Epidermal melanocyte (primary cell): Measurements from ENCODE around the gene CTPS1.

Experiments
- DNase-seq: peaks from one replicate; pipeline ENCODE4 v3.0.0; 2011; ENCODE audit warnings: low spot score; ENCODE audit not compliant: insufficient read length

CTPS1 gene

DNA sequence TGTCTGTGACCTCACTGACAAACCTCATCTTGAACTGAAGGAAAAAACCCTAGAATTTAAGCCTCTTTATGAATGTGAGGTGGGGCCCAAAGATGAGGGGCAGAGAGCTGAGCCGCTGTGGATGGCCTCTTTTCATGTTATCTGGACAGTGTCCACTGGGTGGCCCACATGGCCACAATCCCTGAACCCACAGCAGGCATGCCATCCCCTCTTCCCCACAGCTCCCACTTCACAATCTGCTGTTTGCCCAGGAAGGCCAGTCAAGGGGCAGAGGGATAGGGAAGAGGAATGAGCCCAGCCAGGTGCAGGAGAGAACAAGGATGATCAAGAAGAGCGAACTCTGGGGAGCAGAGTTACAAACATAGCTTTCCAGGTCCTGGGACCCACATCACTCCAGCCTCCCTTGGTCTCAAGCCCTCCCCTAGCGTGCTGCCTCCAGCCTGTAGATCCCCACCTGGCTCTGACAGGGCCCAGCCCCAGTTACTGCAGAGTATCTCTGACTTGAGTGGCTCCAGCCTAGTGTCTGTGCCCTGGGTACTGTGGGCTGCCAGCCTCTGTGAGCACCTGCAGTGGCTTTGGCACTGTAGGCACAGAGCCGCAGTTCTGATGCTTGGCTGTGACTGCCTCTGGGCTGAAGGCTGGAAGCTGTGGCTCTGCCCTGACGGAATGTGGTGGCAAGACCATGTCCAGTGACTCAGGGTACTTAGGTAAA, 43.9 kb downstream of the CTPS1 start:
- no peak for DNase-seq

DNA sequence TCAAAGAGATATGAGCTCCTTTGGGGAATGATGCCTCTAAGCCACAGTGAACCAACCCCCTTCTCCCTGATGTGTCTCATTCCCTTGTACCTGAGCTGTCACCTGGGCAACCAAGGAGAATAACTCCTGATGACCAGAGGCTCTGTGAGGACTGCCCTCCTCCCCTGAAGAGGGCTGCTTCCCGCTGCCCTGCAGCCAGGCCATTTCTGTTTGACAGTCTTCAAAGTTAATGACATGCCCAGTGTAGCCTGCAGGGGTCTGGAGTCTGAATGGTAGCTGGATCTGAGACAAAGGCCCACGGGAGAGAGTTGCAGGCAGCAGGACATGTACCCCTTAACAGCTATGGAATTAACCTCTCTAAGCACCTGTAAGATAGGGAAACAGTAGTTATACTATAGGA, 45.5 kb downstream of the CTPS1 start:
- no peak for DNase-seq

DNA sequence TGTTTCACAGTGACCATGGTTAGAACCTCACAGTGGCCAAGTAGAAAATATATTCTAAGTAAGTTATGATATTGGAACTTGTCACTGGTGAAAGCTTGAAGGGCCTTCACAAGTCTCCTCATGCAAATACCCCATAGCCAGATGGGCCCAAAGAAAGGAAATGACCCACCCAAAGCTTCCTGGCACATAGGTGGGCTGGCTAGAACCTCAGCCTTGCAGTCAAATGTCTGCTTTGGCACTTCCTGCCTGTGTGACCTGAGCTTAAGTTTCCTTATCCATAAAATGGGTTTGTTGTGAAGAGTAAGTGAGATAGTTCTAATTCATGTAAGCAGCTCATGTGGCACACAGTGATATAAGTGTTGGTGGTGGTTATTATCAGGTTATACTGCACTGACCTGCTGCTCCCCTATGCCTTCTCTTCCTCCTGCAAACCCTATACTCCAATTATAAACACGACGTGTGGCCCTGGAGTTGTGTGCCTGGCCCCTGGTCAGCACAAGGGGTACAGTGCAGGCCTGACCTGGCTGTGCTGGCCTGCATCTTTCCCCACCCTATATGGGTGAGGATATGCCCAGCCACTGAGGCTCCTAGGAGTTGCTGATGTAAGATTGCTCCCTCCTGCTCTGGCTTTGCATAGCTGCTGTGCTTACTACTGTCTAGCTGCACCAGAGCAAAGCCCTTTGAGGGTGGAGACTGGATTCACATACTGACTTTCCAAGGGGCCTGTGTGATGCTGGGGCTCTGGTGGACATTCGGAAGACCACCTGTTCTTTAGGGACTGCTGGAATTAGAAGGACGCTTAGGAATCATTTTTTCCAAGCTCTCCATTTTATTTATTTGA, 46.7 kb downstream of the CTPS1 start:
- DNase-seq: no peak

DNA sequence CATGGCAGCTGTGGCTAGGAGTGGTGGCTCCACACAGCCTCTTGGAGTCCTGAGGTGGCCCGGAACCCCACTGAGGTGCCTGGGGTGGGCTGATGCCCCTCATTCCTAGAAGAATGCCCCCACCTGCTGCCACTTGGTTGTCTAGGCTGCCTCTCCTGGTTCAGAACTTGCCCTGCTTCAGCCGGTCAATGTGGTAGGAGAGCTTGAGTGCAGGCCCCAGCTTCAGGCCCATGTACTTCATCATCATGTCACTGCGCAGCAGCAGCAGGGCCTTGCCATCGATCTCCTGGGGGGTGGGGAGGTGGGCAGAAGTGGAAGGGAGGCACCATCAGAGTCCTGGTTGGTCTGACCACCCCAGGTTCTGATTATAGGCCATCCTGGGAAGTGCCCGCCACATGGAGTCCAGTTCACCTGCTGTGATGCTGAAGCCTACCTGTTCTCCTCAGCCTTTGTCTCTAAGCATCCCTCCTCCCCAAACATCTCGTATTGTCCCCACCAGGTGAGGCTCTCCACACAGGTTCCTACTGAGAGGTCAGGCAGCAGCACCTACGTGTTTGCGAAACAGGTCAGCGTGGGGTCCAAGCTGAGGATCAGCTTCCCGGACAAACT, 48.6 kb downstream of the CTPS1 start:
- DNase-seq: no peak

DNA sequence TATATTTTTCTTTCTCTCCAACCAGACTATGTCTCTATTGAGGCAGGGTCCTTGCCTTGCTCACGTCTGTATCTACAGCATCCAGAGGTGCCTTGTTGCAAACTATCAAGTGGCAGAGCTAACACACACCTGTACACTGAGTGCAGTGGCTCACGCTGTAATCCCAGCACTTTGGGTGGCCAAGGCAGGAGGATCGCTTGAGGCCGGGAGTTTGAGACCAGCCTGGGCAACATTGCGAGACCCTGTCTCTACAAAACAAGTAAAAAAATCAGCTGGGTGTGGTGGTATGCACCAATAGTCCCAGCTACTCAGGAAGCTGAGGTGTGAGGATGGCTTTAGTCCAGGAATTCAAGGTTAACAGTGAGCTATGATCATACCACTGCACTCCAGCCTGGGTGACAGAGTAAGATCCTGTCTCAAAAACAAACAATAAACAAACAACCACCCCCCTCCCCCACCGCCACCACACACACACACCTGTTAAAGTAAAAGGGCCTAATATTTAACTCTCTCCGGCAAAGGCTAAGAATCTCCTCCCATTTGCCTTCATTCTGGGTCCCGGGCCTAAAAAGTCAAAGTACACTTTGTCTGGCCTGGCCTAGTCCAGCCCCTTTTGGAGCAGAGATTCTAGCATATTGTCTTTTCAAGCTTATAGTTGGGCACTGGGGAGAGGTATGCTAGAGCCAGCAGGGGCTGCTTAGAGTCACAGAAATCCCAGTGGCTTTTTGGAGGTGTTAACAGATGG, 51.5 kb downstream of the CTPS1 start:
- no peak for DNase-seq

DNA sequence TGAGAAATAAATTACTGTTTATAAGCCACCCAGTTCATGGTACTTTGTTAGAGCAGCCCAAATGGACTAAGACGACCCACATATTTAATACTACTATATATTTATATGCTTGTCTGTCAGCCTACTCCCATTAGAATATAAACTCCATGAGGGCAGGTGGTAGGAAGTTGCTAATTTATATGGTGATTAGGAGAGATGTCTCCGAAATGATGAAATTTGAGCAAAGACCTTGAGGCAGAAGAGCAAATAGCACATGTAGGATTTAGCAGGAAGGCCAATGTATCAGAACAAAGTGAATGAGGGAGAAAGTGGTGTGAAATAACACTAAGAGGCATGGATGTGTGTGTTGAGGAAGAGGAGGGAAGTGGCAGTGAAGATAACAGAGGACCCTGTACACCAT, 52.7 kb downstream of the CTPS1 start:
- DNase-seq: no peak

DNA sequence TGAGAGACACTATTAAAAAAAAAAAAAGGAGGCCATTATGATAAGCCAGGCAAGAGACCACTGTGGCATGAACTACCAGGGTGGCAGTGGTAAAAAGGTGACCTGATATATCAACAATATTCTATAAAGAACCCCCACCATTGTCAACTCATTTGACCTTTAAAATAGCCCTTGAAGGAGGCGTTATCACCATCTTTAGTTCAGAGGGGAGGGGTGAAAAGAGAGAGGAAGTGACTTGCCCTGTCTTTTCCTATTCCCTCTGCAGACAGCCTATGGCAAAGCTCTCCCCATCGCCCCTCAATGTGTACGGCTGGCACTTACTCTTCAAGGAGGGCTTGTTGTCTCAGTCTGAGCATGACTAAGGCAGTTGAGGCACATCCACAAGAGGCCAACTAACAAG, 53.8 kb downstream of the CTPS1 start:
- no peak for DNase-seq

DNA sequence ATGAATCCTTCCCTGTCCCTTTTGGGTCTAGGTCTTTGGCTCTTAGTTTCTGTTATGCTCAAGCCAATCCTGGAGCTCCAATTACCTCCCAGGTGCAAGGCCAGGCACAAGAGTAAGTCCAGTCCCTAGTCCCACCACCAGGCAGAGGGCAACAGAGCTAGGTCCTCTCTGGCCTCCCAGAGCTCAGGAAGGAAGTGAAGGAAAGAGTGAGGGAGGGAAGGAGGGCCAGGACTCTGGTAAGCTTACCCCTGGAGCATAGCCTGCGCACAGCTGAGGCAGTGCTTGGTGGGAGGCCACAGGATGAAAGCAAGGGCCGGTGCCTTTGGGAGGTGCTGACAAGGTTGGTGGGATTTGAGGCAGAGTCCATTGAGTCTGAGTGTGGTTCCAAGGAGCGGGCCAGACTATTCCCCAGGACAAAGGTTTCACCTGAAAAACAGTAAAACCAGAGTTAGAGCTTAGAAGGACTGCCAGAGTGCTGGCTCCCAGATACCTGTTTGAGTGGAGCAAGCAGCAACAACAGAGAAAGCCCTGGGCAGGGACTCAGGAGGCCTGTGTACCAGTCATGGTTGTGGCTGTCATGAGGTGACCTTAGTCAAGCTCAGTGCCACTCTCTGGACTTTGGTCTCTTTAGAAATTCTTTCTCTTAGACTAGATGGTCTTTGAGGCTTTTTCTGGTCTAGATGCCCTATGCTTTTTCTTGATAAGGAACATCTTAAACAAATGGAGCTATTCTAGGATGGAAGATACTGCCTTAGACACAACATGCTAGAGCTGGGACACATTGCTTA, 57.8 kb downstream of the CTPS1 start:
- no peak for DNase-seq

DNA sequence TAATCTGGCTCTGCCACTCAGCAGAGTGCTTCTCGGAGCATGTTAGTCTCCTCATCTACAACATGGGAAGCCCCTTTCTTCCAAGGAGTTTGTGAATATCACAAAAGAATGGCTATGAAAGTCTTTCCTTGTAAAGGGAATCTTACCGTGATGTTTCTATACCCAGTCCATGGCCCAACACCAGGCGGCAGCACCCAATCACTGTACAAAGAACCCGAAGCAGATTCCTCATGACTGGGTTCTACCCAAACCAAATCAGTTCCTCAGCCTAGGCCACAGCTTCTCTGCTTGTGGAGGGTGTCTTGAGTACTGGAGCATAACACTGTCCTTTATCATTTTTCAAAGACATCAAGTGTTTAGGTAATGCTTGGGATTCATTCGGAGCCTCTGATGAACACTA, 58.6 kb downstream of the CTPS1 start:
- no peak for DNase-seq

DNA sequence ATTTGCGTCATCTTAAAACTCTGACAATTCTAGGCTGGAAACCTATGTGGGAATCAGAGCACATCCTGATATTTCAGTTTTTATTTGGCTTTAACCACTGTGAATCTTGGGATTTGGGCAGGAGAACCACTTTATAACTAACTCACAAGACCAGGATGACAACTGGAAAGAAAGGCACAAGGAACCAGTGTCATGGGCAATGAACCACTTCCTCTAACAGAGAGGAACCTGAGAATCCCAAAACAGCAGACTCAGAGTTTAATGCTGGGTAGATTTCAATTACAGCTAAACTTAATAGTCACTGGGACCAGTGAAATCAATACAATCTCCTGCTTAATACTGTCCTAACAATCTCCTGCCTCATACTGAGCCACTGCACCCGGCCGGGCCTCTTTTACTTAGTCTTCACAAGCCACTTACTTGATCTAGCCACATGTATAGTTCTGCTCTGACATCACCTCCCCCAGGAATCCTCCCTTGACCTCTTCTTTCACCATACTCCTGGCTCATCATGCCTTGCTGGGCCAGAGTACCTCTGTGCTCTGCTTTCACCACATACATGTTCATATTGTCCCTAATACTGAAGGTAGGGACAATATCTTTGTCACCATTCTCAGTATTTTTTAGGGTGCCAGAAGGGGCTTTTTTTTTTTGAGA, 62.2 kb downstream of the CTPS1 start:
- DNase-seq: no peak

DNA sequence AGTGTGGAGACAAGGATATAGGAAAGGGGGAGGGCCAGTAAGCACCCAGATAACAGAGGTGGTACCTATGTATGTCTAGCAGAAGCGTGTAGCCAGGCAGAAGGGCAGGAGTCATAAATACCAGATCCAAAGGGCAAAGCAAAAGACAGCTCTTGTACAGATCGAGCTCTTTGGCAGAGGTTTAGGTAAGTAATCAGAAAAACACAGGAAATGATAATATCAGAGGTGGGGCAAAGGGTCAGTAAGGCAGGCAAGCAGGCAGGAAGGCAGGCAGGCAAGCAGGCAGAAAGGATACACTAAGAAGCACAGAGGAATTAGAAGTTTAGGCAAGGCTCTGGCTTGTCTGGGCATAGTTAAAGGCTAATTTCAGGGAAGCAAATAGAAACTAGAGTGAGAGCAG, 64.7 kb downstream of the CTPS1 start:
- no peak for DNase-seq

DNA sequence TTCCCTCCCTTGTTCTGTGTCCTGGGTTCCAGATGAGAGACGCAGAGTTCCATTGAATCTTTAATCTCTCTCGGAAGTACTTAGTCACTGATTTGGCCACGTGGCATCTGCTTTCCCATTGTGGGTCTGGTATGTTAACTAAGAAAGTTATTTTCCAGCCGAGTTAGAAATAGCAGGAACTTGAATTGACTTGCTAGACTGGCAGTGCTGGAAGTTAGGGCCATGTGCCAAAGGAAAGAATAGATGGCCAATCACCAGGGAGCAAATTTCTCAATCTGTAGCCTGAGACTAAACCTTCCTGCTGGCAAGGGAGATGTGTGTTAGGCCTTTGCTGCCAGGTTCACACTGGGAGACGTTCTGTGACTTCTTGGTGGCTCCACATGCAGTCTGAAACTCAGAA, 66.2 kb downstream of the CTPS1 start:
- DNase-seq: no peak

DNA sequence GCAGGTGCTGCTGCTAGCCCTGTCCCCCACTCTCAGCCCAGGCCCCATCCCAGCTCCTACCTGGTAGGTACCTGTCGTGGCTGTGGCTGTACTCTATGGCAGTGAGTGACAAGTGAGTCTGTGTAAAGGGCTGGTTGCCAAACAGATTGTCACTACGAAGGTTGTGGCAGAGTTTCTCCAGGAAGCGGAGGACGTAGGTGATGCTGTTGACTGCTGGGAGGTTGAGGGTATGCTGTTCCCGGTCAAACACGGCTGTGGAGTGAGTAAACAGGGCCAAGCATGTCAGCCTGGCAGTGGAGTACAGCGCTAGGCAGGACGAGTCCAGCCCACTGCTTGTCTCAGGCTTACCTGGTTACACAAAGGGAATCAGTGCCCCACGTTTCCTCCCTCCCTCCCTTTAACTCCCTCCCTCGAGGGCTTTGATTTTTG, 66.9 kb downstream of the CTPS1 start:
- DNase-seq: no peak

DNA sequence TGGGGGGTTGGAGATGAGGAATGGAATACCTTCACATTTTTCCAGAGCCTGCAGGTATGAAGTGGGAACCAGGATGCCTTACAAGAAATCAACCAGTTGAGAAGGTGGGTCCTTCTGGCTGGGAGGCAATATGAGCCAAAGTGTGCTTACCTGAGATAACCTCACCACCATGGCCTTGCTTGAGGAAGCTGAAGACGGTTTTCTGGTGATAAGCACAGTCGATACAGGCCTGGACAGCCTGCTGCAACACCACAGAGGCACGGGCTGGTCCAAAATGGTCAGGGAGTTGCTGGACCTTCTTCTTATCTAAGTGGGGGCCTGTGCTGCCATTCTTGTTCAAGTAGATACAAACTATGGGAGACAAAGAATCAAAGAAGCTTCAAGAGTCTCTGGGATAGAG, 69.0 kb downstream of the CTPS1 start:
- no peak for DNase-seq

DNA sequence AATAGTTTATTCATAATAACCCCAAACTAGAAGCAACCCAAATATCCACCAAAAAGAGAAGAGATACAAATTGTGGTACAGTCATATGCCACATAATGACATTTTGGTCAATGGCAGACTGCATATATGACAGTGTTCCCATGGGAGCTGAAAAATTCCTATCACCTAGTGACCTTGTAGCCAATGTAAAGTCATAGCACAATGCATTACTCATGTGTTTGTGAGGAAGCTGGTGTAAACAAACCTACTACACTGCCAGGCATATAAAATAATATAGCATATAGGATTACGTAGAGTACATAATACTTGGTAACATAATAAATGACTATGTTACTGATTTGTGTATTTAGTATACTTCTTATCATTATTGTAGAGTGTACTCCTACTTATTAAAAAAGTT, 71.5 kb downstream of the CTPS1 start:
- DNase-seq: no peak

DNA sequence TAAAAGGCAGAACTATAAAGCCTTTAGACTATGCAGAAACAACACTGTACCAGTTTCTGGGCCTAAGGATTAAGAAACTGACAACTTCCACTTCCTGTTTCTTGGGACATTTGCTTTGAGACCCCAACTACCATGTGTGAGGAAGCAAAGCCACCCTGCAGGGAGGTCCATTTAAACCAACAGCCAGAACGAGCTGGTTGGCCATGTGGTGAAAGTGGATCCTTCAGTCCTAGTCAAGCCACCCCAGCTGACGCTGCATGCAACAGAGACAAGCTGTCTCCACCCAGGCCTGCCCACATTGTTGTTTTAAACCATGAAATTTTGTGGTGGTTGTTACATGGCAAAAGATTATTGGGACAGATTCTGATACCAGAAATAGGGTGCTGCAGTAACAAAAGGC, 73.8 kb downstream of the CTPS1 start:
- no peak for DNase-seq

DNA sequence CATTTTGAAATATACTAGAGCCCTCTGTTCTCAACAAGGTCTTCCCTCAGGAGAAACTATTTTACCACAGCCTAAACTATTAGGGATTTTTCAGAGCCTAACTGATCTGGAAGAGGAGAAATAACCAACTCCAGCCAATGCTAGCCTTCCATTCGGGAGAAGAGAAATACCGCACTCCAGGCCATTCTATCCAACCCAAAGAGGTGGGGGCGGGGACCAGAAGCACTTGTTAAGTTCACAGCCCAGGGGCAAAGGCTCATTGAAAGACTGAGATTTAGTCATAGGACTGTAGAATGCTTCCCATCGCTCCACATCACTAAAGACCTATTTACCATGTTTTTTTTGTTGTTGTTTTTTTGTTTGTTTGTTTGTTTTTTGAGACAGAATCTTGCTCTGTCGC, 77.4 kb downstream of the CTPS1 start:
- no peak for DNase-seq
